Endothelial cell (in vitro differentiated cells): Measurements from ENCODE around the gene SRXN1. TPM values are rescaled to one million over a fixed set of nuclear protein-coding genes. Genes with fewer than 3 reads are reported as not detected.

ENCODE experiments used
- DNase-seq: peaks from one replicate; pipeline ENCODE4 v3.0.0; 2021; ENCODE audit warnings: low spot score
- H3K27ac Mint-ChIP-seq: one replicate; pipeline ENCODE4 v1.8.0; 2021; ENCODE audit warnings: mixed read lengths, inconsistent platforms; ENCODE audit not compliant: unreplicated experiment
- H3K27me3 Mint-ChIP-seq: one replicate; pipeline ENCODE4 v1.8.0; 2021; ENCODE audit warnings: mild to moderate bottlenecking, moderate library complexity, mixed read lengths, inconsistent platforms; ENCODE audit not compliant: unreplicated experiment
- H3K36me3 Mint-ChIP-seq: one replicate; pipeline ENCODE4 v1.8.0; 2021; ENCODE audit warnings: mild to moderate bottlenecking, low read depth, mixed read lengths, inconsistent platforms; ENCODE audit not compliant: unreplicated experiment
- H3K4me1 Mint-ChIP-seq: one replicate; pipeline ENCODE4 v1.8.0; 2021; ENCODE audit warnings: mild to moderate bottlenecking, mixed read lengths, inconsistent platforms; ENCODE audit not compliant: unreplicated experiment
- H3K4me3 Mint-ChIP-seq: one replicate; pipeline ENCODE4 v1.8.0; 2021; ENCODE audit warnings: mild to moderate bottlenecking, mixed read lengths, inconsistent platforms; ENCODE audit not compliant: unreplicated experiment
- H3K9me3 Mint-ChIP-seq: one replicate; pipeline ENCODE4 v1.8.0; 2021; ENCODE audit warnings: mixed read lengths, inconsistent platforms; ENCODE audit not compliant: unreplicated experiment
- total RNA-seq: library from RNA; stranded (reverse); fragmentation: NEBNext Ultra II Directional; extraction: Animal tissue kit (Norgen Biotek cat#: 25700); gene quantifications from one replicate; pipeline ENCODE4 v1.2.1, GENCODE V29; 2021; ENCODE audit not compliant: unreplicated experiment
- TF ChIP-seq, protein P1 (sequence below): fragments of 200-600 bp; sonication (generic); IDR thresholded peaks from one replicate; pipeline ENCODE4 v1.5.0; 2021; ENCODE audit warnings: antibody characterized with exemption; ENCODE audit not compliant: unreplicated experiment

SRXN1 gene
- total RNA-seq, 1 donor from 2014 or later: 4.1 TPM

GRCh38 chr20:658202-658601 lies 5.2 kb upstream of the SRXN1 start:
- Mint-ChIP-seq H3K4me1 (peaks cover 36% of the 10 kb centered on the region), H3K27me3 (peaks cover 17% of the 10 kb centered on the region), H3K36me3 (peaks cover 8% of the 10 kb centered on the region), H3K9me3 (no peaks in the 10 kb centered on the region), H3K27ac (no peak overlapping the region), H3K4me3 (no peak overlapping the region)
- TF ChIP-seq, protein P1, sequence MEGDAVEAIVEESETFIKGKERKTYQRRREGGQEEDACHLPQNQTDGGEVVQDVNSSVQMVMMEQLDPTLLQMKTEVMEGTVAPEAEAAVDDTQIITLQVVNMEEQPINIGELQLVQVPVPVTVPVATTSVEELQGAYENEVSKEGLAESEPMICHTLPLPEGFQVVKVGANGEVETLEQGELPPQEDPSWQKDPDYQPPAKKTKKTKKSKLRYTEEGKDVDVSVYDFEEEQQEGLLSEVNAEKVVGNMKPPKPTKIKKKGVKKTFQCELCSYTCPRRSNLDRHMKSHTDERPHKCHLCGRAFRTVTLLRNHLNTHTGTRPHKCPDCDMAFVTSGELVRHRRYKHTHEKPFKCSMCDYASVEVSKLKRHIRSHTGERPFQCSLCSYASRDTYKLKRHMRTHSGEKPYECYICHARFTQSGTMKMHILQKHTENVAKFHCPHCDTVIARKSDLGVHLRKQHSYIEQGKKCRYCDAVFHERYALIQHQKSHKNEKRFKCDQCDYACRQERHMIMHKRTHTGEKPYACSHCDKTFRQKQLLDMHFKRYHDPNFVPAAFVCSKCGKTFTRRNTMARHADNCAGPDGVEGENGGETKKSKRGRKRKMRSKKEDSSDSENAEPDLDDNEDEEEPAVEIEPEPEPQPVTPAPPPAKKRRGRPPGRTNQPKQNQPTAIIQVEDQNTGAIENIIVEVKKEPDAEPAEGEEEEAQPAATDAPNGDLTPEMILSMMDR: no peak
- DNase-seq: no peak

DNA sequence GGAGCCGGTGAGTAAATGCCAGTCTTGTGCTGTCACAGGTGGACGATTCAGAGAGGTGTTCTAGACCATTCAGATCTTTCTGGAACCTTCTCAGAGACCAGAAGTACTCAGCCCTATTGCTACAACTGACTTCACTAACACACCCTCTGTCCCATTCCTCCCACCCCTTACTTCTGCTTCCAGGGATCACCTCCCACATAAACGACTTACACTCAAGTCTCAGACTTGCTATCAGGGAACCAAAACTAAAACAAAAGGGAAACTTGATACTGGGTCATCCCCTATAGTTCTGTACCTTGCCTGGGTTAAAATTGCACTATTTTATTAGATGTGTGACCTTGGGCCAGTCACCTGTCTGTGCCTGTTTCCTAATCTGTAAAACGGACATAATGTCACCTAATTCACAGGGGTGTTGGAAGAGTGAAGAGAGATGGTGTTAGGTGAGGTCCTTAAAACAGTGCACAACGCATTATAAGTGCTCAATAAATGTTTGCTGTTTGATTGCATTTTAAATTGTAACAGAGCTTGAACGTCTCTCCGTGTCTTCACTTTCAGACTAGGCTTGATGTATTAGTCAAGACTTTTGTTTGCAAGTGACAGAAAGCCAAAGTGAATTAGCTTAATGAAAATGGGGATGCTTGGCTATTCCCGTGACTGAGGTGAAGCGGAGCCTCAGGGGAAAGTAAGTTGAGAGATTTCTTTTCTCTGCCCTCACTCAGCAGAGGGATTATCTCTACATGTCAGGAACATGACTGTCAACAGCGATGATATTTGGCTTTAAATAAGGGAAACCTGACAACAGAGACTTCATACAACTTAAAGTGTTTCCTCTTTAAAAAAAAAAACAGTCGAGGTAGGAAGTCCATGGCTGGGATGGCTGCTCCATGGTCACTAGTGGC lies 3.0 kb upstream of the SRXN1 start:
- no peak for DNase-seq
- Mint-ChIP-seq H3K4me1 (peaks cover 40% of the 10 kb centered on the region), H3K36me3 (peaks cover 2% of the 10 kb centered on the region), H3K9me3 (no peaks in the 10 kb centered on the region), H3K27me3 (peaks cover 9% of the 10 kb centered on the region), H3K4me3 (no peak overlapping the region), H3K27ac (no peak overlapping the region)
- TF ChIP-seq, protein P1: no peak

GRCh38 chr20:654417-654750 lies 1.4 kb upstream of the SRXN1 start:
- H3K9me3 Mint-ChIP-seq: no peaks in the 10 kb centered on the region
- H3K4me3 Mint-ChIP-seq: no peak overlapping the region
- no peak overlapping the region for H3K27ac Mint-ChIP-seq
- TF ChIP-seq, protein P1: no peak
- H3K4me1 Mint-ChIP-seq: peaks cover 37% of the 10 kb centered on the region
- H3K36me3 Mint-ChIP-seq: peaks cover 11% of the 10 kb centered on the region
- H3K27me3 Mint-ChIP-seq: peaks cover 8% of the 10 kb centered on the region
- no peak for DNase-seq

DNA sequence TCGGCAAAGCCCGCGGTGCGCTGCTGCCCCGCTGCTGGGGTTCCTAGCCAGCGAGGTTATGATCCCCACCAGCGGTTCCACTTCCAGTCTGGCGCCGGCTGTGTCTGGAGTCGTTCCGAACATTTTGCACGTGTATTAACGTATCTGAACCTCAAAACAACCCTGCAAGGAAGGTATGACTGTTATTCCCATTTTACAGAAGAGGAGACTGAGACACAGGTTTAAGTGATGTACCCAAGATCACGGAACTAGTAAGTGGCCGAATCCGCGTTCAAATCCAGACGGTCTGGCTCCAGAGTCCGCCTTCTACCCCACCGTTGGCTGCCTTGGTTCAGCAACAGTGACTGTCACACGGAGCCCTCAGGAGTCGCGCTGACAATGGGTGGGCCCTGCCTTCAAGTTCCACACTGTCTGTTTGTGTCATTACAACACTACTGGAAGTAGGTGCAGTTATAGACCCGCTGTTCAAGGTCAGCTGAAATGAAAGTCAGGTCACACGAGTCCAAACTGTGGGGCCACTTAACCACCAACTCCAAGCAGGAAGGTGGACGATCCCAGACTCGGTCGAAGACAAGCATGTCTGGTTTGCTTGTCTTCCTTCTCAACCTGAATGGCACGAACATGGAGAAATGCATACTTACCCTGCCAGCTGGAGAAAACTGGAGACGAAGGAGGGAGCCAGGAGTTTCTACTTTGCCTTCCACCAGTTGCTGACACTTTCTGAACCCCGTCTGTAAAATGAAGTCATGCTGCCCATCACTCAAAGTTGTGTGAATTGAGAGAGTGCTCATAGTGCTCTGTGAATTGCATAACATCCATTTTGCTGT lies 803 bp upstream of the SRXN1 start:
- Mint-ChIP-seq H3K27me3 (peaks cover 8% of the 10 kb centered on the region), H3K4me3 (peak overlapping the region; percentile 84), H3K4me1 (peaks cover 31% of the 10 kb centered on the region), H3K36me3 (peaks cover 11% of the 10 kb centered on the region), H3K9me3 (no peaks in the 10 kb centered on the region), H3K27ac (no peak overlapping the region)
- TF ChIP-seq, protein P1: peak; percentile 26
- no peak for DNase-seq
